HCT116 (cell line): Measurements from ENCODE around the gene TNFAIP3. TPM values are rescaled to one million over a fixed set of nuclear protein-coding genes. Genes with fewer than 3 reads are reported as not detected.

Experiments
- ATAC-seq: fragments of 200-7000 bp; cut with Tn5 transposase; 2 replicates; pipeline ENCODE4 v1.9.1; 2020; ENCODE audit warnings: mild to moderate bottlenecking, moderate library complexity
- BruUV-seq: library from RNA; stranded (reverse); fragments of 400-500 nt; replicated peaks from 2 replicates; lab custom pipeline; 2021; lab: Mats Ljungman, UMichigan
- CTCF ChIA-PET: fragments of 300-600 bp; sonication (Branson Sonifier 250); formaldehyde crosslinking; loops from one replicate; lab custom pipeline; 2021; ENCODE audit warnings: antibody characterized with exemption; lab: Charles Lee
- POLR2A ChIA-PET: fragments of 300-600, 350-600 bp; sonication (Branson Sonifier 250); formaldehyde crosslinking; loops from one replicate; lab custom pipeline; 2021; ENCODE audit warnings: antibody characterized with exemption; lab: Charles Lee
- RAD21 ChIA-PET, 2 experiments: fragments of 300-600 bp; sonication (Branson Sonifier 250); formaldehyde crosslinking; loops; one replicate each; lab custom pipeline; 2023; ENCODE audit warnings: low total read pairs in 2 of 2; ENCODE audit not compliant: uncharacterized antibody in 2 of 2, unreplicated experiment in 2 of 2, low non-redundant PET in 1 of 2; lab: Charles Lee
- DNase-seq: peaks from one replicate; pipeline ENCODE4 v3.0.0-alpha.2; 2010; ENCODE audit warnings: low read depth, low spot score
- H2AFZ ChIP-seq: fragments of 200-600 bp; shearing (Covaris generic), sonication (generic); 2 replicates; pipeline ENCODE4 v1.6.1; 2017; ENCODE audit warnings: low read depth, mixed run types, mixed read lengths, antibody characterized with exemption, low read length; ENCODE audit not compliant: poor library complexity, severe bottlenecking
- H3K27ac ChIP-seq: 2 replicates; pipeline ENCODE4 v1.5.1; 2012; ENCODE audit warnings: low read depth, low read length
- H3K27me3 ChIP-seq: fragments of 200-600 bp; sonication (generic); 2 replicates; pipeline ENCODE4 v1.6.1; 2016; ENCODE audit warnings: mixed run types, low read length, mixed read lengths; ENCODE audit not compliant: insufficient read depth
- H3K36me3 ChIP-seq, 2 experiments: fragments of 200-500 bp in 1 of 2; fragments of 200-600 bp in 1 of 2; sonication (Bioruptor generic) in 1 of 2; sonication (generic) in 1 of 2; 2 replicates each; pipeline versions ENCODE4 v1.5.1 to v1.6.1; 2014 to 2016; ENCODE audit warnings: low read length in 2 of 2, inconsistent platforms in 1 of 2, mixed read lengths in 1 of 2, mixed run types in 1 of 2; ENCODE audit not compliant: insufficient read depth in 2 of 2, control insufficient read depth in 1 of 2
- H3K4me1 ChIP-seq, 2 experiments: fragments of 200-600 bp in 1 of 2; sonication (generic) in 1 of 2; 2 replicates each; pipeline versions ENCODE4 v1.5.1 to v1.6.1; 2012 to 2017; ENCODE audit warnings: low read length in 2 of 2, inconsistent platforms in 1 of 2, mild to moderate bottlenecking in 1 of 2, mixed read lengths in 1 of 2, mixed run types in 1 of 2, moderate library complexity in 1 of 2; ENCODE audit not compliant: insufficient read depth in 2 of 2, control insufficient read depth in 1 of 2
- H3K4me2 ChIP-seq: fragments of 200-600 bp; sonication (generic); 2 replicates; pipeline ENCODE4 v1.6.1; 2017; ENCODE audit warnings: mixed run types, low read length, mixed read lengths
- H3K4me3 ChIP-seq, 2 experiments: fragments of 200-600 bp in 1 of 2; sonication (generic) in 1 of 2; replicated peaks in 1 of 2; 2 replicates each; pipeline ENCODE4 v1.5.1; 2011 to 2016; ENCODE audit warnings: low read length in 2 of 2, control low read depth in 1 of 2, low read depth in 1 of 2, mild to moderate bottlenecking in 1 of 2, mixed read lengths in 1 of 2, mixed run types in 1 of 2
- H3K79me2 ChIP-seq: fragments of 200-600 bp; sonication (generic); 2 replicates; pipeline ENCODE4 v1.6.1; 2017; ENCODE audit warnings: mild to moderate bottlenecking, mixed run types, low read length, moderate library complexity, mixed read lengths; ENCODE audit not compliant: insufficient read depth
- H3K9ac ChIP-seq: fragments of 200-600 bp; sonication (generic); 2 replicates; pipeline ENCODE4 v1.6.1; 2016; ENCODE audit warnings: low read length, mixed read lengths
- H3K9me2 ChIP-seq: fragments of 200-600 bp; sonication (generic), shearing (Covaris generic); 2 replicates; pipeline ENCODE4 v1.6.1; 2017; ENCODE audit warnings: mixed run types, mild to moderate bottlenecking, moderate library complexity; ENCODE audit not compliant: insufficient read depth
- H3K9me3 ChIP-seq, 2 experiments: fragments of 200-500 bp in 1 of 2; fragments of 200-600 bp in 1 of 2; sonication (Bioruptor generic) in 1 of 2; sonication (generic) in 1 of 2; 2 replicates each; pipeline ENCODE4 v1.6.1; 2014 to 2017; ENCODE audit warnings: low read length in 2 of 2, mixed read lengths in 2 of 2, inconsistent platforms in 1 of 2, low read depth in 1 of 2, mild to moderate bottlenecking in 1 of 2, mixed run types in 1 of 2, moderate library complexity in 1 of 2; ENCODE audit not compliant: control insufficient read depth in 1 of 2, insufficient read depth in 1 of 2
- H4K20me1 ChIP-seq: fragments of 200-600 bp; sonication (generic), shearing (Covaris generic); 2 replicates; pipeline ENCODE4 v1.6.1; 2017; ENCODE audit warnings: mixed run types, mild to moderate bottlenecking, moderate library complexity; ENCODE audit not compliant: insufficient read depth
- ATF3 ChIP-seq: IDR thresholded peaks from 2 replicates; pipeline ENCODE4 v1.6.1; 2012
- EGR1 ChIP-seq: IDR thresholded peaks from 2 replicates; pipeline ENCODE4 v1.6.1; 2012; ENCODE audit warnings: low read depth
- EZH2phosphoT487 ChIP-seq: fragments of 200-600 bp; IDR thresholded peaks from 2 replicates; pipeline ENCODE4 v1.6.1; 2018; ENCODE audit warnings: antibody characterized with exemption, borderline replicate concordance
- MAX ChIP-seq: IDR thresholded peaks from 2 replicates; pipeline ENCODE4 v1.6.1; 2012
- POLR2A ChIP-seq: IDR thresholded peaks from 2 replicates; pipeline ENCODE4 v1.7.0; 2011; ENCODE audit warnings: borderline replicate concordance; ENCODE audit not compliant: insufficient read depth, insufficient read length; ENCODE audit errors: extremely low read depth
- SIN3A ChIP-seq: IDR thresholded peaks from 2 replicates; pipeline ENCODE4 v1.6.1; 2012; ENCODE audit warnings: low read depth
- SRF ChIP-seq: IDR thresholded peaks from 2 replicates; pipeline ENCODE4 v1.6.1; 2012; ENCODE audit warnings: low read depth
- TCF7L2 ChIP-seq: IDR thresholded peaks from 2 replicates; pipeline ENCODE4 v1.7.0; 2011; ENCODE audit warnings: borderline replicate concordance, inconsistent platforms; ENCODE audit not compliant: insufficient read depth, insufficient read length; ENCODE audit errors: extremely low read depth
- ZBTB33 ChIP-seq: IDR thresholded peaks from 2 replicates; pipeline ENCODE4 v1.6.1; 2011; ENCODE audit warnings: mild to moderate bottlenecking, low read length, moderate library complexity; ENCODE audit not compliant: insufficient replicate concordance; ENCODE audit errors: extremely low read depth
- ZFX ChIP-seq: fragments of 450-650 bp; IDR thresholded peaks from 2 replicates; pipeline ENCODE4 v1.6.1; 2017
- ZNF274 ChIP-seq: fragments of 200-500 bp; sonication (Bioruptor generic); IDR thresholded peaks from 2 replicates; pipeline ENCODE4 v1.6.1; 2014; ENCODE audit warnings: mild to moderate bottlenecking, low read depth, low read length, inconsistent platforms
- intact Hi-C: fragments of 100-400 bp; cut with micrococcal nuclease; formaldehyde crosslinking; loops from 2 replicates; pipeline ENCODE4 v1.10.0; 2022
- total RNA-seq: library from RNA; stranded (reverse); gene quantifications from one replicate; pipeline ENCODE4 v1.2.1, GENCODE V29; 2021; ENCODE audit not compliant: unreplicated experiment

Gene TNFAIP3
- total RNA-seq, 1 experiment from 2014 or later, result 4.4 TPM

DNA sequence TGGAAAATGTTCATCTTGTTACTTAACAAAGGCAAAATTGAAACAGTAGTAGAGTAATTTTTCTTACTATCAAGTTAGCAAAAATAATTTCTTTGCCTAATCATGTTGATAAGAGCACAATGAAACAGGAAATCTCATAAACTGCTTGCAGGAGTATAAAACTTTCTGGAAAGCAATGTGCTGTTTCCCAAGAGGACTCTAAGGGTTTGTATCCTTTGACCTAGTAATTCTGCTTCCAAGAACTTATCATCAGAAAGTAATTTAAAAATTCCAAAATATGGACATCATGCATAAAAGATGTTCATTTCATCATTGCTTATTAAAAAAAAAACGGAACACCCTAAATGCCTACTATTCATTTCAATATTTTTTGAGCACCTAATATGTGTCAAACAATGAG lies 46.1 kb upstream of the TNFAIP3 start:
- ChIA-PET CTCF (no interaction called here), POLR2A (no interaction called here), RAD21 (no interaction called here)
- Histone ChIP-seq H3K9me2 (no peaks in the 10 kb centered on the region), H3K27ac (no peak overlapping the region), H3K9me3 (no peaks in the 10 kb centered on the region), H3K9ac (no peak overlapping the region), H3K4me1 (no peaks in the 10 kb centered on the region), H3K79me2 (no peaks in the 10 kb centered on the region), H2AFZ (no peak overlapping the region), H3K4me3 (no peak overlapping the region), H3K4me2 (no peak overlapping the region), H3K27me3 (no peaks in the 10 kb centered on the region), H4K20me1 (no peaks in the 10 kb centered on the region), H3K36me3 (no peaks in the 10 kb centered on the region)
- TF ChIP-seq SIN3A, result no peak
- TF ChIP-seq TCF7L2, result no peak
- TF ChIP-seq ZNF274, result no peak
- no peak for TF ChIP-seq ZBTB33
- no peak for TF ChIP-seq ZFX
- no peak for TF ChIP-seq SRF
- no peak for TF ChIP-seq EZH2phosphoT487
- TF ChIP-seq ATF3, result no peak
- no peak for TF ChIP-seq MAX
- TF ChIP-seq POLR2A, result no peak
- no peak for TF ChIP-seq EGR1
- no TSS peak for BruUV-seq
- ATAC-seq, result no peak
- DNase-seq, result no peak
- intact Hi-C loops, result no loop called here
